Karpas-422 (cell line): Measurements from ENCODE around the gene CSTF1. TPM values are rescaled to one million over a fixed set of nuclear protein-coding genes. Genes with fewer than 3 reads are reported as not detected.

Experiments used
- DNase-seq: peaks from one replicate; pipeline ENCODE4 v3.0.0-alpha.2; 2015
- H2AFZ ChIP-seq: fragments of 200-600 bp; sonication (generic); 2 replicates; pipeline ENCODE4 v1.6.1; 2014; ENCODE audit warnings: antibody characterized with exemption, low read length, mixed read lengths
- H3K27ac ChIP-seq: fragments of 200-600 bp; sonication (generic); 2 replicates; pipeline ENCODE4 v1.5.1; 2014; ENCODE audit warnings: mild to moderate bottlenecking, low read length, moderate library complexity
- H3K27me3 ChIP-seq: fragments of 200-600 bp; sonication (generic); 2 replicates; pipeline ENCODE4 v1.6.1; 2014; ENCODE audit warnings: low read length, mixed read lengths
- H3K36me3 ChIP-seq: fragments of 200-600 bp; sonication (generic); 2 replicates; pipeline ENCODE4 v1.6.1; 2014; ENCODE audit warnings: low read length, mixed read lengths; ENCODE audit not compliant: insufficient read depth
- H3K4me1 ChIP-seq: fragments of 200-600 bp; sonication (generic); 2 replicates; pipeline ENCODE4 v1.6.1; 2014; ENCODE audit warnings: mild to moderate bottlenecking, low read length, mixed read lengths
- H3K4me2 ChIP-seq: fragments of 200-600 bp; sonication (generic); 2 replicates; pipeline ENCODE4 v1.6.1; 2014; ENCODE audit warnings: low read length, low read depth, mild to moderate bottlenecking; ENCODE audit not compliant: poor library complexity, severe bottlenecking
- H3K4me3 ChIP-seq: fragments of 200-600 bp; sonication (generic); 2 replicates; pipeline ENCODE4 v1.5.1; 2014; ENCODE audit warnings: mild to moderate bottlenecking, antibody characterized with exemption, low read length, mixed read lengths
- H3K79me2 ChIP-seq: fragments of 200-600 bp; sonication (generic); 2 replicates; pipeline ENCODE4 v1.6.1; 2014; ENCODE audit warnings: mild to moderate bottlenecking, low read length, mixed read lengths
- H3K9ac ChIP-seq: fragments of 200-600 bp; sonication (generic); 2 replicates; pipeline ENCODE4 v1.6.0; 2014; ENCODE audit warnings: low read length
- H3K9me2 ChIP-seq: fragments of 200-600 bp; sonication (generic), shearing (Covaris generic); replicated peaks from 2 replicates; pipeline ENCODE4 v1.6.0; 2014; ENCODE audit warnings: mild to moderate bottlenecking, low read length, moderate library complexity; ENCODE audit not compliant: insufficient read depth
- H3K9me3 ChIP-seq: fragments of 300-700, 200-600 bp; sonication (generic); 2 replicates; pipeline ENCODE4 v1.6.1; 2014; ENCODE audit warnings: low read length, mixed read lengths
- H4K20me1 ChIP-seq: fragments of 200-600 bp; sonication (generic); 2 replicates; pipeline ENCODE4 v1.6.1; 2014; ENCODE audit warnings: mild to moderate bottlenecking, antibody characterized with exemption, low read length, low read depth; ENCODE audit not compliant: insufficient read depth
- total RNA-seq: library from RNA; depleted of rRNA; stranded (reverse); fragments of >200 nt; shearing (Covaris generic); gene quantifications from 2 replicates; pipeline ENCODE4 v1.2.3, GENCODE V29; 2014; ENCODE audit warnings: low replicate concordance; rRNA removed

The CSTF1 gene
- total RNA-seq, 1 experiment from 2014 or later = 75.2 TPM

DNA sequence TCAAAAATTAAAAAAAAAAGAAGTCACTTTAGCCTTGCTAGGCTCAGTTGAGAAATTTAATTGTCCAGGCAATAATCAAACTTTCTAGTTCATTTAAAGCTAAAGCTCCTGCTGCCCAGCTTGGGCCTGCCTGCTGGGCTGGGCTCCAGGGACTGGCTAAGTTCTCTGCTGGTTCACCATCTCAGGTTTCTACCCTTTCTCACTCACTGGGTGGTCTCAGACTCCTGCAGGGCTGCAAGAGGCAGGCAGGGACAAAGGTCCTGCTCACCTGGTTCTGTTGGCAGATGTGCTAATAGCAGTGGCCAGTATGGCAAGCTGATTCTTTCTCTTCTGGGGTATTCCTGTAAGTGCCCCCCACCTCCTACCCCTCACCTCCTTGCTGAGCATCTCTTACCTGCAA, 54.8 kb downstream of the CSTF1 start:
- DNase-seq = no peak
- Histone ChIP-seq H3K79me2 (no peaks in the 10 kb centered on the region), H3K27me3 (no peaks in the 10 kb centered on the region), H4K20me1 (no peaks in the 10 kb centered on the region), H3K4me2 (no peak overlapping the region), H3K4me1 (no peaks in the 10 kb centered on the region; the same call in 1 of the 2 replicates), H3K9ac (no peak overlapping the region), H3K36me3 (no peaks in the 10 kb centered on the region), H3K9me3 (no peaks in the 10 kb centered on the region), H3K4me3 (no peak overlapping the region), H3K9me2 (no peaks in the 10 kb centered on the region), H3K27ac (no peak overlapping the region), H2AFZ (no peak overlapping the region)

DNA sequence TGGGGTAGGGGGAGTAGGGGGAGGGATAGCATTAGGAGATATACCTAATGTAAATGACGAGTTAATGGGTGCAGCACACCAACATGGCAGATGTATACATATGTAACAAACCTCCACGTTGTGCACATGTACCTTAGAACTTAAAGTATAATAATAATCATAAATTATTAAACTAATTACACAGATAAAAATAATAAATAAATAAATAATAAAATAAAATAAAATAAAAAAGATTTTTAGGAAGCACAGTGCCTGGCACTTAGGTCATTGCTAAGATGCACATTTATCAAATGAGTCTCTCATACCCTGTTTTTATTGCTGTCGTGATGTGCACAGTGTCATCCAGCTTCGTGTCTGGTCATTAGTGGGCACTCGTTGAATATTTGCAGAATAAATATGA, 57.0 kb downstream of the CSTF1 start:
- Histone ChIP-seq H3K27me3 (no peaks in the 10 kb centered on the region), H3K27ac (no peak overlapping the region), H3K4me1 (peaks cover 20% of the 10 kb centered on the region), H3K9ac (no peak overlapping the region), H3K79me2 (no peaks in the 10 kb centered on the region), H3K4me3 (no peak overlapping the region), H3K9me3 (no peaks in the 10 kb centered on the region), H2AFZ (no peak overlapping the region), H3K36me3 (no peaks in the 10 kb centered on the region), H3K9me2 (no peaks in the 10 kb centered on the region), H4K20me1 (no peaks in the 10 kb centered on the region), H3K4me2 (no peak overlapping the region)
- DNase-seq = no peak

GRCh38 chr20:56451056-56451765, 58.8 kb downstream of the CSTF1 start:
- no peak overlapping the region for H3K4me2 ChIP-seq
- no peaks in the 10 kb centered on the region for H3K79me2 ChIP-seq
- no peak overlapping the region for H3K27ac ChIP-seq
- no peaks in the 10 kb centered on the region for H3K36me3 ChIP-seq
- DNase-seq = no peak
- no peaks in the 10 kb centered on the region for H3K27me3 ChIP-seq
- peaks cover 23% of the 10 kb centered on the region for H3K4me1 ChIP-seq
- no peaks in the 10 kb centered on the region for H4K20me1 ChIP-seq
- no peak overlapping the region for H3K9ac ChIP-seq
- H3K4me3 ChIP-seq = no peak overlapping the region
- no peaks in the 10 kb centered on the region for H3K9me3 ChIP-seq
- no peaks in the 10 kb centered on the region for H3K9me2 ChIP-seq
- H2AFZ ChIP-seq = no peak overlapping the region

DNA sequence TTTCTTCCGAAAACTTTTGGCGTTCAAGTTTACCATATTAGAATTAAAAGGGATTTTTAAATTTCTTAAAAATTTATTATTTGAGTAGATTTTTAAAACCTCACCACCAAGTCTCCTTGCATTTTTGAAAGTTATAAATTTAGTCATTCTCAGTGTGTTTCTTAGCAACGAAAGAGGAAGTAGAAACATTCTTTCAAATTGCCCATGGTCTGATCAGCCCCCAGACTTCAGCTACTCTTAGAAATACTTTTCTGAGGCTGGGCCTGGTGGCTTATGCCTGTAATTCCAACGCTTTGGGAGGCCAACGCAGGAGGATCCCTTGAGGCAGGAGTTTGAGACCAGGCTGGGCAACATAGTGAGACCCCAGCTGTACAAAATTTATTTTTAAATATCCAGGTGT, 60.9 kb downstream of the CSTF1 start:
- Histone ChIP-seq H3K79me2 (no peaks in the 10 kb centered on the region), H3K4me2 (peak overlapping the region; percentile 60), H3K9ac (no peak overlapping the region), H4K20me1 (no peaks in the 10 kb centered on the region), H3K36me3 (no peaks in the 10 kb centered on the region), H3K9me3 (no peaks in the 10 kb centered on the region), H3K27me3 (no peaks in the 10 kb centered on the region), H3K27ac (peak overlapping the region; percentile 69), H2AFZ (no peak overlapping the region), H3K4me3 (peak overlapping the region; percentile 20; the same call in 1 of the 2 replicates), H3K9me2 (no peaks in the 10 kb centered on the region), H3K4me1 (peaks cover 23% of the 10 kb centered on the region)
- peak; percentile 79 for DNase-seq

GRCh38 chr20:56454754-56455153, 62.3 kb downstream of the CSTF1 start:
- Histone ChIP-seq H3K9ac (no peak overlapping the region), H3K4me3 (no peak overlapping the region), H3K9me2 (no peaks in the 10 kb centered on the region), H3K27ac (peak overlapping the region; percentile 69; the same call in 1 of the 2 replicates), H3K9me3 (no peaks in the 10 kb centered on the region), H4K20me1 (no peaks in the 10 kb centered on the region), H3K4me2 (peak overlapping the region; percentile 60), H3K36me3 (no peaks in the 10 kb centered on the region), H3K79me2 (no peaks in the 10 kb centered on the region), H3K4me1 (peaks cover 23% of the 10 kb centered on the region), H3K27me3 (no peaks in the 10 kb centered on the region), H2AFZ (no peak overlapping the region)
- DNase-seq = peak; percentile 35

Other genes with a start within 250 kb of the CSTF1 start
- not detected in 2 replicates for gene MC3R, start 143.9 kb upstream of the CSTF1 start, total RNA-seq
- not detected in 2 replicates for gene FAM210B, start 33.7 kb upstream of the CSTF1 start, total RNA-seq
- 46.8 and 53.8 TPM in 2 replicates for gene AURKA, start 430 bp upstream of the CSTF1 start, total RNA-seq
- gene CASS4, start 19.6 kb downstream of the CSTF1 start, total RNA-seq = not detected in 2 replicates
- 43.3 and 46.0 TPM in 2 replicates for gene RTF2, start 76.0 kb downstream of the CSTF1 start, total RNA-seq
- gene FAM209A, start 132.1 kb downstream of the CSTF1 start, total RNA-seq = 0.25 TPM in 1 of 2 replicates, not detected in the other
- gene FAM209B, start 140.6 kb downstream of the CSTF1 start, total RNA-seq = 0.60 TPM in 1 of 2 replicates, not detected in the other
- not detected in 2 replicates for gene TFAP2C, start 236.7 kb downstream of the CSTF1 start, total RNA-seq